Muscle of leg (tissue), 11 donors: ENCODE measurements around the gene SYK. TPM values are rescaled to one million over a fixed set of nuclear protein-coding genes. Genes with fewer than 3 reads are reported as not detected.
"Not testable (repeated sequence)": the region's sequence is repeated elsewhere in the genome, so short reads cannot be mapped to it uniquely, and the experiment has no call there.

Source experiments
- DNase-seq: peaks from one replicate; pipeline ENCODE4 v3.0.0; 2013
- H3K27ac ChIP-seq: one replicate; pipeline ENCODE4 v1.5.1; 2013; ENCODE audit warnings: mild to moderate bottlenecking, low read length, control low read depth
- H3K27me3 ChIP-seq: one replicate; pipeline ENCODE4 v1.6.1; 2013; ENCODE audit warnings: low read length; ENCODE audit not compliant: control insufficient read depth, insufficient read depth
- H3K36me3 ChIP-seq: one replicate; pipeline ENCODE4 v1.6.1; 2013; ENCODE audit warnings: low read length; ENCODE audit not compliant: control insufficient read depth, insufficient read depth
- H3K4me1 ChIP-seq: one replicate; pipeline ENCODE4 v1.6.1; 2013; ENCODE audit warnings: low read length; ENCODE audit not compliant: control insufficient read depth, insufficient read depth
- H3K4me3 ChIP-seq: one replicate; pipeline ENCODE4 v1.5.1; 2013; ENCODE audit warnings: low read length, control low read depth
- H3K9me3 ChIP-seq: replicated peaks from 2 replicates; pipeline ENCODE4 v1.6.1; 2013; ENCODE audit warnings: low read depth, low read length; ENCODE audit not compliant: control insufficient read depth
- WGBS: methylation state at CpG from one replicate; pipeline ENCODE4 v1.1.5; 2013; ENCODE audit warnings: missing lambda C conversion rate; ENCODE audit not compliant: insufficient coverage; 5-methylcytosine and 5-hydroxymethylcytosine counted together
- polyA plus RNA-seq, 8 donors: library from polyadenylated mRNA; unstranded; fragments of 120-200 nt; gene quantifications; one replicate each; pipeline versions ENCODE4 v1.2.1 to v1.2.3, GENCODE V29; 2013; ENCODE audit warnings: inconsistent platforms in 1 of 8, low replicate concordance in 1 of 8; ENCODE audit not compliant: insufficient read length in 8 of 8, insufficient read depth in 1 of 8
- total RNA-seq: library from RNA; stranded (reverse); fragments of 120-200 nt; gene quantifications from one replicate; pipeline ENCODE4 v1.2.4, GENCODE V29; 2013

The SYK gene
- total and polyA plus RNA-seq, 9 donors = 2.3 to 5.1 (median 3.4) TPM

DNA sequence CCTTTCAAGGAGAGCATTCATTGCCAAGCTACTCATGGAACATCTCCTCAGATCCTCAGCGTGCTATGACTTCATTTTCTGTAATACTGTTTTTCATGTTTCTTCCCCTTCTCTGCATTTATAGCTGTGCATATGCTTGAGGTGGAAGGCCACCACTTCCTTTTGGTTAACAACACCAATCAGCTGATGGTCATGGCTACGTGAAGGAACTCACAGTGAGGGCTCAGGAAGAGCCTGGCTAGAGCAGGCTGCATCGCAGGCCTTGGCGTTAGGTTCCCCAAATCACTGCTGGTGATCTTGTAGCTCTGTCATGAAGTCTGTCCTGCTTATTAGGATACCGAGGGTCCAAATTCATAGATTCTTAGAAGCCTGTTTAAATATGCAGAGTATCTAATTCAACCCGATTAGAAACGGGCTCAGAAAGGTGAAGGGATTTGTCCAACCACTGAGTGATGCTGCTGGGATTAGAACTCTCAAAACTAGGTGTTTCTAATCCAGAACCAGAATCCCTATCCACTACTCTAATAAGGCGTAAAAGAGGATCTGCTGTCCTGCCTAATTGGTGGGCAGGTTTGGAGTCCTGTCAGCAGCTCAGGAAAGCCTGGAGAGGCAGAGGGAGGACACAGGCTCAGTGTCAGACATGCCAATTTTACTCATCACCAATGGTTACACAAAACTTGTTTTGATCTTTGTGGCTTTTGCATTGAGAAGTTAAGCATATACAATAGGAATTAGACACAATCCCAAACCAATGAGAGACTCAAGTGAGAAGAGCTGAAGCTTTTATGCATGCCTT lies 7.5 kb downstream of the SYK start:
- Histone ChIP-seq H3K9me3 (no peaks in the 10 kb centered on the region), H3K27ac (no peak overlapping the region), H3K36me3 (no peaks in the 10 kb centered on the region), H3K27me3 (peaks cover 4% of the 10 kb centered on the region), H3K4me3 (no peak overlapping the region), H3K4me1 (peaks cover 2% of the 10 kb centered on the region)
- 73% methylated on average over 5 of the region's 8 CpGs for WGBS
- peak; percentile 54 for DNase-seq

DNA sequence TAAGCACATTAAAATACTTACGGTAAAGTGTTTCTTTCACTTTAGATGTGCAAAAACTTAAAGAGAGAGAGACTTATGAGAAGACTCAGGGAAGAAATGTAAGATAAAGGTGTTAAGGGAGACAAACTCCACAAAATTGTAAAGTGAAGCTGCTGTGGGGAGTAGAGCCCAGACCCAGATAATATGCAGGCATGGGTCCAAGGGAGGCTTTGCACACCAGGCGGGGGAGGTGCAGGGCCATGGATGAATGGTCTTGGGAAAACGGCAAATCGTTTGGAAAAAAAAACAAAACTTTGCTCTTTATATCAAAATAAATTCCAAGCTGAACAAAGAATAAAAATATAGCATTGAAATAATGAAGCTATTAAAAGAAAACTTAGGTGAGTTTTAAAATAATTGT lies 9.1 kb downstream of the SYK start:
- DNase-seq = no peak
- Histone ChIP-seq H3K27me3 (peaks cover 2% of the 10 kb centered on the region), H3K27ac (no peak overlapping the region), H3K9me3 (no peaks in the 10 kb centered on the region), H3K4me1 (peaks cover 3% of the 10 kb centered on the region), H3K36me3 (no peaks in the 10 kb centered on the region), H3K4me3 (no peak overlapping the region)
- no CpG with 5 or more reads among the region's 4 CpGs for WGBS

DNA sequence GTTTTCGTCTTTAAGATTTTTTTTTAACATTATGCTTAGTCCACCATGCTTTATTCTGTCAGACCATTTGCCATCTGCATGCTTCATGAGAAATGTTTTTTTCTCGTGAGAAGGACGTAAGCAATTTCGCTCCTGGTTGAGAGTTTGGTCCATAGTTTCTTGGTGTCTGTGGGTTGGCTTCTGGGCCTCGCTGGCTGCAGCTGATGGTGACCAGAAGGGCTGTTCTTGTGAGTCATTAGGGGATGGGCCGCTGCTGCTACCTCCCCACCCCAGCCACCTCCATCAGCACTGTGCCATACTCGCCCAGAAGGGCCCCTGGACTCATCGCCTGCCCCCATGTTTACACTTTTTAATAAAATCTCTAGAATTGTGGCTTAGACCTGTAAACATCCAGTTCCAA lies 11.4 kb downstream of the SYK start:
- Histone ChIP-seq H3K4me1 (peaks cover 3% of the 10 kb centered on the region), H3K27me3 (peaks cover 2% of the 10 kb centered on the region), H3K4me3 (no peak overlapping the region), H3K36me3 (no peaks in the 10 kb centered on the region), H3K9me3 (no peaks in the 10 kb centered on the region), H3K27ac (no peak overlapping the region)
- no CpG with 5 or more reads among the region's 8 CpGs for WGBS
- no peak for DNase-seq

DNA sequence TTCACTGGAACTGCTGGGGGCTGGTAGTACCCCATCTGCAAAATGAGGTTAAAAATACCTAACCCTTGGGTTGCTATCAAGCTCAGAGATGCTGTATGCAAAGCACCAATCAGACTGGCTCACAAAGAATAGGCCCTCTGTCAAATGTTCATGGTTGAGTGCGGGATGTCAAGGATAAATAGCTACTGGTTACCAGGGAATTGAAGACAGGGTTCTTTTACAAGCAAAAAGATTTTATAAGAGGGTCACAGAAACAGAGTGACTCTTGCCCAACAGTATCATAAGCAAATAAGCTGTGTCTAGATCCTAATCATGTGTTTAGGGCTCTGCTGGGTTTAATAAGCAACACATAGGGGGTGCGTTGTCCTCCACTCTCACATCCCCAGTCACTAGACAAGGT lies 11.9 kb downstream of the SYK start:
- no peak overlapping the region for H3K4me3 ChIP-seq
- peaks cover 3% of the 10 kb centered on the region for H3K4me1 ChIP-seq
- no peaks in the 10 kb centered on the region for H3K36me3 ChIP-seq
- WGBS = 60% methylated on average over 1 of the region's 2 CpGs
- H3K9me3 ChIP-seq = no peaks in the 10 kb centered on the region
- H3K27ac ChIP-seq = no peak overlapping the region
- no peak for DNase-seq
- H3K27me3 ChIP-seq = peaks cover 2% of the 10 kb centered on the region

DNA sequence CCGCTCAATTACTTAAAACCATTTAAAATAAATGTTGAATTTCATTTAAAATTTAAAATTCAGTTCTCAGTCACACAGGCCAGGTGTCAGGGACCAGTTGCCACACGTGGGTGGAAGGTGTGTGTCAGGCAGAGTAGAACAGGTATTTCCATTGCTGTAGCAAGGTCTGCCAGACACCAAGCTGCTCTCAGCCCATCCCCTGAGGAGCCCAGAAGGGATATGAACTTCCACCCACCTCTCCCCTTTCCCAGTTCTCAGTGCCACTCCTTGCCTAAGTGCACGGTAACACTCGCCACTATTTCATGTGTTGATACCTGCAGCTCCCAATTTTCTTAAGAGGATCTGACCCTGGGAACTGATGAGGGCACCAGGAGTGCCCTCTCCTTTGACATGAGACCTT lies 12.7 kb downstream of the SYK start:
- 100% methylated on average over 2 of the region's 4 CpGs for WGBS
- peaks cover 2% of the 10 kb centered on the region for H3K27me3 ChIP-seq
- DNase-seq = no peak
- no peak overlapping the region for H3K27ac ChIP-seq
- H3K9me3 ChIP-seq = no peaks in the 10 kb centered on the region
- H3K4me3 ChIP-seq = no peak overlapping the region
- no peaks in the 10 kb centered on the region for H3K36me3 ChIP-seq
- peaks cover 3% of the 10 kb centered on the region for H3K4me1 ChIP-seq

DNA sequence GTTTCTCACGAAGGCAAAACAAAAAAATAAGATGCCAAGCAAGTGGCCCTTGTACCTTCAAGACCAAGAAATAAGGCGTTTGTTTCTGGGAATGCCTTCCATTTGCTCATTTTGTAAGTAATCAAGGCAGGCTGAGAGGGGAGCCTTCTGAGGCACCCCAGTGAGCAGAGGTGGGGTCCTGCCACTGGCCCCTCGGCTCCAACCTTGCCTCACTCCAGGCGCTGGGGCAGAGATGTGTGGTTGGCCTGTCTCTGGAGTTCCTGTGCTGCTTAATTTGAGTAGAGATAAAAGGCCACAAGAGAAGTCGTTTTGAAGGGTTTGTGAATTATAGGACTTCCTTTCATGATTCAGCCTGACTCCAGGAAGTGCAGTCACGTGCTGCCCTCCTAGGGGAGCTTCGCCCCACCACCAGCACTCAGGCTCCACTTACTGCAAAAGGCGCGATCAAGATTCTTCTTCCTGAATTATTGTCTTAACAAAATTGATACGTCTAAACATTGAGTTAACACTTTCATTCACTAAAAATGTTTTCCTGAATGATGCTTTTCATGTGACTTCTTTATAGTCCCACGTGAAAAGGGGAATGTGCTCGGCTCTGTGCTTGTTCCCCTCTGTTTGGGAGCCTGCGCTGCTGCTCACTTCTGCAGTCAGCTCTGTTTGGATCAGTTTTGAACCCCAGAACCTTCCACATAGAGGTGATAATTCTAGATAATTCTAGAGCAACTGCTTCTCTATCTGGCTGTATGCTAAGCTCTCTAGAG lies 13.7 kb downstream of the SYK start:
- no peak overlapping the region for H3K4me3 ChIP-seq
- H3K27me3 ChIP-seq = no peaks in the 10 kb centered on the region
- H3K36me3 ChIP-seq = no peaks in the 10 kb centered on the region
- H3K9me3 ChIP-seq = no peaks in the 10 kb centered on the region
- WGBS = 28% methylated on average over 4 of the region's 13 CpGs
- DNase-seq = peak; percentile 64
- no peak overlapping the region for H3K27ac ChIP-seq
- H3K4me1 ChIP-seq = peaks cover 3% of the 10 kb centered on the region

DNA sequence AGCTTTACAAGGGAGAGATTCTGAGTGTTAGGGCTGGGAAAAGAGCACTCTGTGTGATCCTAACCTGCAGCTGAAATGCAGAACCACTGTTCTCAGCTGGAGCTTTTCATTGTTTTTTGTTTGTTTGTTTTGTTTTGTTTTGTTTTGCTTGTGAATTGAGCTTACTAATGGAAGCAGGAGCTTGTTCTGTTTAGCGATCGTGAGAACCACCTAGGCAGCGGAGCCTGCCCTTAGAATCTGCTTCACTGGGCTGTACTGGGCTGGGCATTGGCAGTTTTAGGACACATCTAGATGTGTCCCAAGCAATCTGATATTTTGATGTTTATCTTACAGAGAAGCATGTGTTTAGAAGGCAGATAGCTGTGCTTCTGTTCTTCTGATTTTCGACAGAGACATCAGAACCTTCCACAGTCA lies 14.3 kb downstream of the SYK start:
- Histone ChIP-seq H3K4me3 (no peak overlapping the region), H3K36me3 (no peaks in the 10 kb centered on the region), H3K27me3 (no peaks in the 10 kb centered on the region), H3K27ac (no peak overlapping the region), H3K9me3 (no peaks in the 10 kb centered on the region), H3K4me1 (peaks cover 3% of the 10 kb centered on the region)
- 85% methylated on average over 4 of the region's 4 CpGs for WGBS
- DNase-seq = no peak

DNA sequence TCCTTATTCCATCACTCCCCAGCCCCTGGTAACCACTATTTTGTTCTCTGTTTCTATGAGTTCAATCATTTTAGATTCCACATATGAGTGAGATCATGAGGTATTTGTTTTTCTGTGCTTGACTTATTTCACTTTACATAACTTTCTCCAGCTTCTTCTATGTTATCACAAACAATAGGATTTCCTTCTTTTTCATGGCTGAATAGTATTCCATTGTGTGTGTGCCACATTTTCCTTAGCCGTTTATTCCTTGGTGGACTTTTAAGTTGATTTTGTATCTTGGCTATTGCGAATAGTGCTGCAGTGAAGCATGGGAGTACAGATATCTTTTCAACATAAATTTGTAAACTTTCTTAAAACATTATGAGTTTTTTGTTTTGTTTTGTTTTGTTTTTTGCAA lies 15.1 kb downstream of the SYK start:
- no peak for DNase-seq
- peaks cover 3% of the 10 kb centered on the region for H3K4me1 ChIP-seq
- no peaks in the 10 kb centered on the region for H3K27me3 ChIP-seq
- no peaks in the 10 kb centered on the region for H3K36me3 ChIP-seq
- no peaks in the 10 kb centered on the region for H3K9me3 ChIP-seq
- WGBS = no CpG with 5 or more reads among the region's 2 CpGs
- H3K27ac ChIP-seq = no peak overlapping the region
- H3K4me3 ChIP-seq = no peak overlapping the region

DNA sequence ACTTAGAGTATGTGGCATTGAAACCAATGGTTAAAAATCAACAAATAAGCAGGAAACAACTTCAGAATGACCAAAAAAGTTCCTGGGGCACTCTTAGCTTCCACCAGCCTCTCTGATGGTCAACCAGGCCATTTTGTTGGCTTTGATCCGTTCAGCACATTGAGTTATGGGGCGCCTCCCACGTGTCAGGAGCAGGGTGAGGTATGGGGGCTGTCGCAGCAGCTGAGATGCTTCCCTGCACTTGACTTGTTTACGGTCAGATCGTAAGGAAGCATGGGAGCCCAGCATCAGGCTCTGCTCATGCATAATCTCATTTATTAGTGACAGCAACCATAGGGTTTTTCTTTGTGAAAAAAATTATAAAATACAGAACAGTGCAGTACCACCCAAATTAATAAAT lies 16.7 kb downstream of the SYK start:
- DNase-seq = no peak
- no peak overlapping the region for H3K4me3 ChIP-seq
- no peaks in the 10 kb centered on the region for H3K36me3 ChIP-seq
- 60% methylated on average over 1 of the region's 6 CpGs for WGBS
- no peaks in the 10 kb centered on the region for H3K27me3 ChIP-seq
- peaks cover 3% of the 10 kb centered on the region for H3K4me1 ChIP-seq
- no peak overlapping the region for H3K27ac ChIP-seq
- H3K9me3 ChIP-seq = no peaks in the 10 kb centered on the region

DNA sequence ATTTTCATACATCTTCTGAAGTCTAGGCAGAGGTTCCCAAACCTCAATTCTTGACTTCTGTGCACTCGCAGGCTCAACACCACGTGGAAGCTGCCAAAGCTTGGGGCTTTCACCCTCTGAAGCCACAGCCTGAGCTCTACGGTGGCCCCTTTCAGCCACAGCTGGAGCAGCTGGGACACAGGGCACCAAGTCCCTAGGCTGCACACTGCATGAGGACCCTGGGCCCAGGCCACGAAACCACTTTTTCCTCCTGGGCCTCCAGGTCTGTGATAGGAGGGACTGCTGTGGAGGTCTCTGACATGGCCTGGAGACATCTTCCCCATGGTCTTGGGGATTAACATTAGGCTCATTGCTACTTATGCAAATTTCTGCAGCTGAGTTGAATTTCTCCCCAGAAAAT lies 18.8 kb downstream of the SYK start:
- DNase-seq, H3K27me3 ChIP-seq: not testable (repeated sequence)
- WGBS = 80% methylated on average over 3 of the region's 4 CpGs

More for the DNA sequence above, 18.8 kb downstream of the SYK start:
- H3K4me3 ChIP-seq, H3K9me3 ChIP-seq, H3K4me1 ChIP-seq, H3K27ac ChIP-seq, H3K36me3 ChIP-seq: not testable (repeated sequence)
